ENCODE results near the gene FGF18.

Gene FGF18

GRCh38 chr5:171488876-171489275, 69.4 kb downstream of the FGF18 start:
- TF ChIP-seq CTCF (IDR thresholded peaks at IDR 0.05; ENCODE audit: low read depth, low read length) = no peak
- no peak for TF ChIP-seq EZH2phosphoT487 (IDR thresholded peaks at IDR 0.05; ENCODE audit: low read depth)
- Histone ChIP-seq H3K9me3 (ENCODE audit: insufficient read depth, low read length) (no peaks in the 10 kb centered on the region), H3K4me2 (ENCODE audit: low read length) (no peak overlapping the region), H3K4me1 (ENCODE audit: low read length) (0 out of 2 replicates have a peak, but pooled peaks cover 2% of the 10 kb centered on the region), H3K27ac (ENCODE audit: low read length) (no peak overlapping the region), H3K36me3 (replicated peaks; ENCODE audit: low read depth, low read length) (no peaks in the 10 kb centered on the region), H3K27me3 (ENCODE audit: low read depth, low read length) (peaks cover 12% of the 10 kb centered on the region), H3K79me2 (ENCODE audit: low read length) (no peaks in the 10 kb centered on the region), H3K9ac (ENCODE audit: low read length) (no peak overlapping the region), H2AFZ (ENCODE audit: low read depth, low read length) (no peak overlapping the region), H3K4me3 (ENCODE audit: low read length) (no peak overlapping the region), H4K20me1 (ENCODE audit: insufficient read depth, low read length) (no peaks in the 10 kb centered on the region)

- Histone ChIP-seq H3K4me2 (ENCODE audit: low read length) (no peak overlapping the region), H3K36me3 (replicated peaks; ENCODE audit: low read depth, low read length) (no peaks in the 10 kb centered on the region), H3K27me3 (ENCODE audit: low read depth, low read length) (peaks cover 12% of the 10 kb centered on the region), H3K79me2 (ENCODE audit: low read length) (no peaks in the 10 kb centered on the region), H2AFZ (ENCODE audit: low read depth, low read length) (no peak overlapping the region), H3K27ac (ENCODE audit: low read length) (no peak overlapping the region), H3K9me3 (ENCODE audit: insufficient read depth, low read length) (no peaks in the 10 kb centered on the region), H4K20me1 (ENCODE audit: insufficient read depth, low read length) (no peaks in the 10 kb centered on the region), H3K4me3 (ENCODE audit: low read length) (no peak overlapping the region), H3K4me1 (ENCODE audit: low read length) (no peaks in the 10 kb centered on the region), H3K9ac (ENCODE audit: low read length) (no peak overlapping the region)
- no peak for TF ChIP-seq EZH2phosphoT487 (IDR thresholded peaks at IDR 0.05; ENCODE audit: low read depth)
- TF ChIP-seq CTCF (IDR thresholded peaks at IDR 0.05; ENCODE audit: low read depth, low read length) = no peak
Observed at GRCh38 chr5:171492781-171493180, 73.3 kb downstream of the FGF18 start.

GRCh38 chr5:171493646-171494393, 74.4 kb downstream of the FGF18 start:
- no peak overlapping the region for H3K9ac ChIP-seq (ENCODE audit: low read length)
- no peak overlapping the region for H2AFZ ChIP-seq (ENCODE audit: low read depth, low read length)
- no peaks in the 10 kb centered on the region for H4K20me1 ChIP-seq (ENCODE audit: insufficient read depth, low read length)
- no peaks in the 10 kb centered on the region for H3K36me3 ChIP-seq (replicated peaks; ENCODE audit: low read depth, low read length)
- H3K4me3 ChIP-seq (ENCODE audit: low read length) = no peak overlapping the region
- TF ChIP-seq EZH2phosphoT487 (IDR thresholded peaks at IDR 0.05; ENCODE audit: low read depth) = no peak
- no peak for TF ChIP-seq CTCF (IDR thresholded peaks at IDR 0.05; ENCODE audit: low read depth, low read length)
- H3K4me1 ChIP-seq (ENCODE audit: low read length) = no peaks in the 10 kb centered on the region
- no peak overlapping the region for H3K4me2 ChIP-seq (ENCODE audit: low read length)
- no peak overlapping the region for H3K27ac ChIP-seq (ENCODE audit: low read length)
- peaks cover 12% of the 10 kb centered on the region for H3K27me3 ChIP-seq (ENCODE audit: low read depth, low read length)
- no peaks in the 10 kb centered on the region for H3K9me3 ChIP-seq (ENCODE audit: insufficient read depth, low read length)
- no peaks in the 10 kb centered on the region for H3K79me2 ChIP-seq (ENCODE audit: low read length)

- no peak overlapping the region for H3K4me3 ChIP-seq (ENCODE audit: low read length)
- H3K27me3 ChIP-seq (ENCODE audit: low read depth, low read length) = peaks cover 8% of the 10 kb centered on the region
- H3K27ac ChIP-seq (ENCODE audit: low read length) = no peak overlapping the region
- H3K9me3 ChIP-seq (ENCODE audit: insufficient read depth, low read length) = no peaks in the 10 kb centered on the region
- H3K36me3 ChIP-seq (replicated peaks; ENCODE audit: low read depth, low read length) = no peaks in the 10 kb centered on the region
- no peak overlapping the region for H2AFZ ChIP-seq (ENCODE audit: low read depth, low read length)
- H3K4me2 ChIP-seq (ENCODE audit: low read length) = no peak overlapping the region
- no peaks in the 10 kb centered on the region for H4K20me1 ChIP-seq (ENCODE audit: insufficient read depth, low read length)
- H3K9ac ChIP-seq (ENCODE audit: low read length) = no peak overlapping the region
- TF ChIP-seq EZH2phosphoT487 (IDR thresholded peaks at IDR 0.05; ENCODE audit: low read depth) (no peak), CTCF (IDR thresholded peaks at IDR 0.05; ENCODE audit: low read depth, low read length) (no peak)
- H3K79me2 ChIP-seq (ENCODE audit: low read length) = no peaks in the 10 kb centered on the region
- no peaks in the 10 kb centered on the region for H3K4me1 ChIP-seq (ENCODE audit: low read length)
Observed at GRCh38 chr5:171494452-171495121, 75.1 kb downstream of the FGF18 start.
